Prostate gland (tissue), 2 donors: ENCODE data around the gene MRPL14. TPM values are rescaled to one million over a fixed set of nuclear protein-coding genes. Genes with fewer than 3 reads are reported as not detected.

ENCODE experiments used
- DNase-seq: peaks from one replicate; pipeline ENCODE4 v3.0.0-alpha.2; 2019; ENCODE audit warnings: low spot score
- H3K27ac ChIP-seq, 2 donors: fragments of 200-600 bp; sonication (generic); 2 replicates each; pipeline ENCODE4 v1.5.1; 2017 to 2019
- H3K27me3 ChIP-seq: fragments of 200-600 bp; sonication (generic); replicated peaks from 2 replicates; pipeline ENCODE4 v1.5.1; 2019; ENCODE audit not compliant: insufficient read depth
- H3K36me3 ChIP-seq, 2 donors: fragments of 200-600 bp; sonication (generic); 1 replicate in 1 of 2; 2 replicates in 1 of 2; pipeline versions ENCODE4 v1.5.1 to v1.8.1; 2017 to 2019
- H3K4me1 ChIP-seq: fragments of 200-600 bp; sonication (generic); replicated peaks from 2 replicates; pipeline ENCODE4 v1.5.1; 2019
- H3K4me3 ChIP-seq, 2 donors: fragments of 200-600 bp; sonication (generic); 2 replicates each; pipeline ENCODE4 v1.5.1; 2017 to 2019
- H3K9me3 ChIP-seq: fragments of 200-600 bp; sonication (generic); 2 replicates; pipeline ENCODE4 v1.5.1; 2017
- POLR2A ChIP-seq: fragments of 450-650 bp; IDR thresholded peaks from one replicate; pipeline ENCODE4 v1.6.1; 2016; ENCODE audit warnings: antibody characterized with exemption, mild to moderate bottlenecking
- POLR2AphosphoS5 ChIP-seq: sonication (generic); formaldehyde crosslinking; IDR thresholded peaks from one replicate; pipeline ENCODE4 v1.6.1; 2017; ENCODE audit warnings: antibody characterized with exemption
- WGBS: methylation state at CpG from one replicate; pipeline ENCODE4 v1.1.5; 2018; 5-methylcytosine and 5-hydroxymethylcytosine counted together
- intact Hi-C: fragments of 100-400 bp; cut with DNase I; formaldehyde crosslinking; loops from one replicate; pipeline ENCODE4 v1.14.2; 2022
- total RNA-seq, 2 donors: library from RNA; depleted of rRNA; stranded (reverse); fragments of >200 nt; gene quantifications; one replicate each; pipeline ENCODE4 v1.1.0, GENCODE V29; 2016
- TF ChIP-seq, protein P1 (sequence below), 4 experiments: fragments of 200-600 bp in 2 of 4; fragments of 450-650 bp in 2 of 4; sonication (generic) in 2 of 4; IDR thresholded peaks; 1 replicate in 3 of 4; 2 replicates in 1 of 4; pipeline ENCODE4 v1.5.1; 2016 to 2019; ENCODE audit warnings: antibody characterized with exemption in 4 of 4, mild to moderate bottlenecking in 2 of 4, moderate library complexity in 2 of 4

MRPL14 gene
- total RNA-seq, 2 donors from 2014 or later, result 35.7 to 48.1 TPM

DNA sequence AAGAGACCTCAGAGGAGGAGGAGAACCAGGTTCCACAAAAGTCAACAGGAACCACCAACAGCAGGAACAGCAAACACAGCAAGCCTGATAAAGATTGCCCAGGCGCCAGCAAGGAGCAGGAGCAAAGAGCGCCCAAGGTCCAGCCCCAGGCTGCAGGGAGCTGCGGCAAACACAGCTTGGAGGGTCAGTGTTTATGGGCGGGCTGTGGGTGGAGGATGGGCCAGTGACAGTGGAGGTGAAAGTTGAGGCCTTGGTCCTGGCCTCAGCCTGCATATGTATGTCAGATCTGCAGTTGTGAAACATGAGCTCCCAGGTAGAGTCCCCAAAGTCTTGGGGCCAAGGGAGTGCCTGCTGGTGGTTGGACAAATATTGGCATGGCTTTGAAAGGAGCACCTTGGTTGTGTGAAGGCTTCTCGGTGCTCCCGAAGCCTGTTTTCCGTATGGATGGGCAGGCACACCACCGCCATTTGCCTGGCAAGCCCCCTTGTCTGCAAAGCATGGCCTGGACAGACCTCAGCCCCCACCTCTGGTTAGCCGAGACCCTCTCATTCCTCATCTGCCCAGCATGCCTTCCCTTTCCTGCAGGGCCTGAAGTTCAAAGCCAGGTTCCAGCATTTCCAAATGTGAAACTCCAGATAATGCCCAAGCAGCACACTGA, 29.4 kb upstream of the MRPL14 start:
- Histone ChIP-seq H3K4me3 (no peak overlapping the region), H3K36me3 (no peaks in the 10 kb centered on the region), H3K4me1 (peaks cover 4% of the 10 kb centered on the region), H3K9me3 (no peaks in the 10 kb centered on the region), H3K27me3 (no peaks in the 10 kb centered on the region), H3K27ac (peak overlapping the region; percentile 37 to 61)
- TF ChIP-seq POLR2A, result no peak
- peak; percentile 44 for TF ChIP-seq POLR2AphosphoS5
- intact Hi-C loops, result no loop called here
- 72% methylated on average over 4 of the region's 9 CpGs for WGBS
- peak; percentile 34 for DNase-seq

DNA sequence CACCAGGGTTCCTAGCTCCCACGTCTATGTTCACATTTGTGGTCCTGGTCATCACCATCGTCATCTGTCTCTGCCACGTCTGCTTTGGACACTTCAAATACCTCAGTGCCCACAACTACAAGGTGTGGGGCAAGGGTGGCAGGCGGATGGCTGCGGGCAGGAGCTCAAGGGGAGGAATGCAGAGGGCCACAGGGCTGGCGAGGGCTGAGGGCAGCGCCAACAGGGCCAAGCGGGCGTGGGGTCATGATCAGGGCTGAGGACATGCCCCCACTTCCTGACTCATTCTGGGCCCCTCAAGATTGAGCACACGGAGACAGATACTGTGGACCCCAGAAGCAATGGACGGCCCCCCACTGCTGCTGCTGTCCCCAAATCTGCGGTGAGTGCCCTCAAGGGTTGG, 26.8 kb upstream of the MRPL14 start:
- intact Hi-C loops, result no loop called here

DNA sequence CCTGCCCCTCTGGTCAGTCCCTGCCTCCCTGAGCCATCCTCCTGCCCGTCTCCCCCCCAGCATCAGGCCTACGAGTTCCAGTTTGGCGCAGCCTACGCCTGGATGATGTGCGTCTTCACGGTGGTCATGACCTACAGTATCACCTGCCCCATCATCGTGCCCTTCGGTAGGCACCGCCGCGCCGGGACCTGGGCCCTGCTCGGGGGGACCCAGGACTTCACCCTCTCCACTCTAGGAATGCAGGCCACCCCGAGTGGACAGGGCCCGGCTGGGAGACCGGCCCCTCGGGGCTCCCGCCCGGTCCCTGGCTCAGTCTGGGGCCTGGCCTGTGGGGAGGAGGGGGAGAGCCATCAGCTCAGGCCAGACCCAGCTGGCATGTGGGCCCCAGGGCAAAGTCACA, 25.3 kb upstream of the MRPL14 start:
- TF ChIP-seq POLR2AphosphoS5 (no peak), POLR2A (no peak)
- TF ChIP-seq, protein P1, sequence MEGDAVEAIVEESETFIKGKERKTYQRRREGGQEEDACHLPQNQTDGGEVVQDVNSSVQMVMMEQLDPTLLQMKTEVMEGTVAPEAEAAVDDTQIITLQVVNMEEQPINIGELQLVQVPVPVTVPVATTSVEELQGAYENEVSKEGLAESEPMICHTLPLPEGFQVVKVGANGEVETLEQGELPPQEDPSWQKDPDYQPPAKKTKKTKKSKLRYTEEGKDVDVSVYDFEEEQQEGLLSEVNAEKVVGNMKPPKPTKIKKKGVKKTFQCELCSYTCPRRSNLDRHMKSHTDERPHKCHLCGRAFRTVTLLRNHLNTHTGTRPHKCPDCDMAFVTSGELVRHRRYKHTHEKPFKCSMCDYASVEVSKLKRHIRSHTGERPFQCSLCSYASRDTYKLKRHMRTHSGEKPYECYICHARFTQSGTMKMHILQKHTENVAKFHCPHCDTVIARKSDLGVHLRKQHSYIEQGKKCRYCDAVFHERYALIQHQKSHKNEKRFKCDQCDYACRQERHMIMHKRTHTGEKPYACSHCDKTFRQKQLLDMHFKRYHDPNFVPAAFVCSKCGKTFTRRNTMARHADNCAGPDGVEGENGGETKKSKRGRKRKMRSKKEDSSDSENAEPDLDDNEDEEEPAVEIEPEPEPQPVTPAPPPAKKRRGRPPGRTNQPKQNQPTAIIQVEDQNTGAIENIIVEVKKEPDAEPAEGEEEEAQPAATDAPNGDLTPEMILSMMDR (IDR thresholded peaks at IDR 0.05), result no peak
- peaks cover 4% of the 10 kb centered on the region for H3K4me1 ChIP-seq
- 92% methylated on average over 15 of the region's 19 CpGs for WGBS
- no peaks in the 10 kb centered on the region for H3K36me3 ChIP-seq
- no peak overlapping the region for H3K4me3 ChIP-seq
- no peak overlapping the region for H3K27ac ChIP-seq
- H3K9me3 ChIP-seq, result no peaks in the 10 kb centered on the region
- intact Hi-C loops, result loop anchor here (1.0 kb wide), 1 partner anchor 58 kb away; no protein-coding TSS in a partner anchor
- no peak for DNase-seq
- no peaks in the 10 kb centered on the region for H3K27me3 ChIP-seq

More for the DNA sequence above, 26.8 kb upstream of the MRPL14 start:
- Histone ChIP-seq H3K9me3 (no peaks in the 10 kb centered on the region), H3K4me1 (peaks cover 4% of the 10 kb centered on the region), H3K27ac (no peak overlapping the region), H3K4me3 (no peak overlapping the region), H3K27me3 (no peaks in the 10 kb centered on the region), H3K36me3 (no peaks in the 10 kb centered on the region)
- DNase-seq, result no peak
- 88% methylated on average over 12 of the region's 12 CpGs for WGBS
- TF ChIP-seq POLR2AphosphoS5 (no peak), POLR2A (no peak)
- TF ChIP-seq, protein P1 (IDR thresholded peaks at IDR 0.05), result no peak

DNA sequence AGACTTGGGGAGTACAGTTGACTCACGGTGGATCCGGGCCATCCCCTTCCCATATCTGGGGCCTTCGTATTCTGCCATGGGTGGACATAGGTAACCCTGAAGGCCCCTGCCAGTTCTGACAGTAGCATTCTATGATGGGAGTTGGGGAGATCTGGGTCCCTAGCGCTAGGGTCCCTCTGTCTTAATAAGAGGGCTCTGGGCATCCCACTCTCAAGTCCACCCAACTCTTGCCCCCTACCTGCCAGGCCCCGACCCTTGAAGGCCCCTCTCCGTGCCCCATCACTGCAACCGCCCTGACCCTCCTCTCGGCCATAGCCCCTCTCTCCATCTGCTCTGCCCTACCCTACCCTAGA, 24.8 kb upstream of the MRPL14 start:
- peaks cover 3% of the 10 kb centered on the region for H3K4me1 ChIP-seq
- no peaks in the 10 kb centered on the region for H3K9me3 ChIP-seq
- intact Hi-C loops, result loop anchor here (1.0 kb wide), 1 partner anchor 58 kb away; no protein-coding TSS in a partner anchor
- no peaks in the 10 kb centered on the region for H3K27me3 ChIP-seq
- TF ChIP-seq, protein P1 (IDR thresholded peaks at IDR 0.05), result no peak
- TF ChIP-seq POLR2A (no peak), POLR2AphosphoS5 (no peak)
- no peak overlapping the region for H3K4me3 ChIP-seq
- no peak for DNase-seq
- H3K27ac ChIP-seq, result no peak overlapping the region
- 61% methylated on average over 8 of the region's 8 CpGs for WGBS
- H3K36me3 ChIP-seq, result no peaks in the 10 kb centered on the region

DNA sequence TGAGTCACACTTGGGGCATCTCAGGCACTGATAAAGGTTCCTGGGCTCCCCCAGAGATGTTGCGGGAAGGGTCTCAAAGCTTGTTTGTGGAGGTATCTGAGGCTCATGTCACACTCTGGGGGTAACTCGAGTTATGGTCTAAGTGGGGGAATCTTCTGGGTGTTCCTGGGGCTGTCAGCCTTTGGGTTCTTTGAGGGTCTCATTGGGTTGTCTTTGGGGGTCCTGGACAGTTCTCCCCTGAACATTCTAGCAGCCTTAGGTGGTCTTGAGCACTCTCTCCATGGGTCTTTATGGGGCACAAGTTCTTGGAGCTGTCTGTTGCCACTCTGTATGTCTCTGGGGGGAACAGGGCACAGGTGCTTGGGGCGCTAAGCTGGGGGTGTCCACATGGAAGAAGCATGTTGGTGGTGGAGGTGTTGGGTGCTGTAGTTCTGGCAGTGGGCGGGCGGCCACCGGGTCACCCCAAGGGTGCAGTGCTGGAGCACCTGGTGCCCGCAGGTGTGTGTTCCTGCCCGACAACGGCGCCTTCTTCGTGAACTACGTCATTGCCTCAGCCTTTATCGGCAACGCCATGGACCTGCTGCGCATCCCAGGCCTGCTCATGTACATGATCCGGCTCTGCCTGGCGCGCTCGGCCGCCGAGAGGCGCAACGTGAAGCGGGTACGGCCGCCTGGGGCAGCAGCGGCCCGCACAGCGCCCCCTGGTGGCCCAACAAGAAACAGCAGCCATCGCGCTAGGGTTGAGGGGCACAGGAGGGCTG, 24.3 kb upstream of the MRPL14 start:
- Histone ChIP-seq H3K4me3 (no peak overlapping the region), H3K27me3 (no peaks in the 10 kb centered on the region), H3K9me3 (no peaks in the 10 kb centered on the region), H3K36me3 (no peaks in the 10 kb centered on the region), H3K4me1 (no peaks in the 10 kb centered on the region), H3K27ac (no peak overlapping the region)
- peak; percentile 68 for DNase-seq
- TF ChIP-seq POLR2A, result no peak
- TF ChIP-seq, protein P1 (IDR thresholded peaks at IDR 0.05), result peak; percentile 99 to 100 (median 100)
- peak; percentile 69 for TF ChIP-seq POLR2AphosphoS5
- intact Hi-C loops, result loop anchor here (1.0 kb wide), 2 partner anchors 54 to 57 kb away; no protein-coding TSS in a partner anchor
- 21% methylated on average over 29 of the region's 31 CpGs for WGBS
